Stromal cell of bone marrow (primary cell): ENCODE measurements around the gene ALG9.
A peak's percentile ranks its signal among the peaks of the same experiment; 100 is the strongest.
"Not testable (repeated sequence)": the region's sequence is repeated elsewhere in the genome, so short reads cannot be mapped to it uniquely, and the experiment has no call there.

Experiments
- DNase-seq: peaks from one replicate; pipeline ENCODE4 v3.0.0-alpha.2; 2012; ENCODE audit warnings: low read depth

Gene ALG9, protein sequence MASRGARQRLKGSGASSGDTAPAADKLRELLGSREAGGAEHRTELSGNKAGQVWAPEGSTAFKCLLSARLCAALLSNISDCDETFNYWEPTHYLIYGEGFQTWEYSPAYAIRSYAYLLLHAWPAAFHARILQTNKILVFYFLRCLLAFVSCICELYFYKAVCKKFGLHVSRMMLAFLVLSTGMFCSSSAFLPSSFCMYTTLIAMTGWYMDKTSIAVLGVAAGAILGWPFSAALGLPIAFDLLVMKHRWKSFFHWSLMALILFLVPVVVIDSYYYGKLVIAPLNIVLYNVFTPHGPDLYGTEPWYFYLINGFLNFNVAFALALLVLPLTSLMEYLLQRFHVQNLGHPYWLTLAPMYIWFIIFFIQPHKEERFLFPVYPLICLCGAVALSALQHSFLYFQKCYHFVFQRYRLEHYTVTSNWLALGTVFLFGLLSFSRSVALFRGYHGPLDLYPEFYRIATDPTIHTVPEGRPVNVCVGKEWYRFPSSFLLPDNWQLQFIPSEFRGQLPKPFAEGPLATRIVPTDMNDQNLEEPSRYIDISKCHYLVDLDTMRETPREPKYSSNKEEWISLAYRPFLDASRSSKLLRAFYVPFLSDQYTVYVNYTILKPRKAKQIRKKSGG

DNA sequence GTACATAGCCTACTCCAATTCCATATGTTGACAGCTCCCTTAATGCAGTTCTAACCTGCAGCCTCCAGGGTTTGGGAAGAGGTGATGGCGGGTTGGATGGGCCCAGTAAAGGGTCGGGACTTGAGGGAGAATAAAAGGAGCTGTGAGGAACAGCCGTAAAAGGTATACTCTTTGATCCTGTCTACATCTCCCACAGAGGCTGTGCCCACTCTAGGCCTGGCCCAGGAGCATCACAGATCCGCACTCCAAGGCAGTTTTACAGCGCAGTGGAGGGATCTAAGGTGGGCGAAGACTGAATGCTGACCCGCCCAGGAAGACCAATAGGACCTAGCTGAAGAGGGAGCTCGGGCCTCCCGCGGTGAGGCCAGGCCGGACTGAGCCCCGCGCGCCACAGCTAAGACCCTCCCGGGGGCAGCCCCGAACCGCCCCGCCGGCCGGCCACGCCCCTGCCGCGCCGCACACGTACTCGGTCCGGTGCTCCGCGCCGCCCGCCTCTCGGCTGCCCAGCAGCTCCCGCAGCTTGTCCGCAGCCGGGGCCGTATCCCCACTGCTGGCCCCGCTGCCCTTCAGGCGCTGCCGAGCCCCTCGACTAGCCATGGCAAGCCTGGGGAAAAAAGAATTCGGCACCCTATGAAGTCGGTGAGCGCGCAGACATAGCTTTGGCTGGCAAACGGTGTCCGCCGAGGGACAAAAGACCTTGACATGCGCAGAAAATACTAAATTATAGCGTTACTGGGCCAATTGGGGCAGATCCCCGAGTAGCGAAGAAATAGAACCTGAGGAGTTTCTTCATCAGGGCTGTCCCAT is at the start of gene ALG9:
TSS of gene ALG9 (minus strand) at position 696 of the 807 bp plus-strand sequence. CDS start at position 597, 99 bp downstream.
- peak; percentile 72 for DNase-seq

DNA sequence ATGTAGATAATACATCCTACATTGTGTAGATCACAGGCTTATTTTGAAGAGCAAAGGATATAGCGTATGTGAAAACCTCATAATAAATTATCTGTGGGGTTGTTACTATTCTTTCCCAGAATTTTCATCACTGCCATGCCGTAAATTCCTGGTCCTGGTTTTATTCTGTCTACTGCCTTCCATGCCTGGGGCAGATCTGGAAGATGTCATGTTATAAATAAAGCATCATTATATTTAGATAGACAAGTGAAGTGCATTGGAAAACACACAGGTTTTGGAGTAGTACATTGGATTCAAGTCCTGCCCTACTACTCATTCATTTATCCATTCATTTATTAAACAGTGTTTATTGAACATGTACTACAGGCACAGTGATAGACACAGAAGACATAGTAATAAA is 49.5 kb upstream of the ALG9 start:
- no peak for DNase-seq

- no peak for DNase-seq
Measured at GRCh38 chr11:111918390-111919256, 47.2 kb upstream of the ALG9 start, which contains the start of gene C11orf52. C11orf52 (plus strand) TSS chr11:111918913; CDS start chr11:111918973, 60 bp downstream.

DNA sequence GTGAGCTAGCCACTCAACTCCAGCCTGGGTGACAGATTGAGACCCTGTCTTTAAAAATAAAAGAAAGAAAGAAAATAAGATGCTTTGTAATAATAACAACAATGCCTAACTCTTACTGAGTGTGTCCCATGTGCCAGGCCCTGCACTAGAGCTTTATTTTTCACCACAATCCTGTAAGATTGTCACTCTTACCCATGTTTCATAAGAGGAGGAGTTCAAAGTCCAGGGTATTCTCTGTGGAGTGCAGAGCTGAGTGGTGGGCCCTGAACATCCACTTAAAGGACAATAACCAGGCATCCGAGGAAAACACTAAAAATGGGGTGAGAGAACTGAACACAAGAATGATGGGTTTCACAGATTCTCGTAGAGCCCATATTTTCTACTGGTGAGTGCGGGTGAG is 46.4 kb upstream of the ALG9 start:
- no peak for DNase-seq

DNA sequence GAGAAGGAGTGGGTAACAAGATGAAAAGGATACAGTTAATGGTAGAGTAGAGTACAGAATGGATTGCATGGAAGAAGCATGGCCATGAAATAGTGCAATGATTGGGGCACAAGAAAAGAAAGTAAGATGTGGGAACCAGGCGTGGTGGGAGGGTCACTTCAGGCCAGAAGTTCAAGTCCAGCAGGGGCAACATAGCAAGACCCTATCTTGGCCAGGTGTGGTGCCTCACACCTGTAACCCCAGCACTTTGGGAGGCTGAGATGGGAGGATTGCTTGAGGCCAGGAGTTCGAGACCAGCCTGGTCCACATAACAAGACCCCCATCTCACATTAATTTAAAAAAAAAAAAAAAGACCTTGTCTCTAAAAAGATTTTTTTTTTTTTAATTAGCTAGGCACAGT is 45.9 kb upstream of the ALG9 start:
- DNase-seq: no peak

DNA sequence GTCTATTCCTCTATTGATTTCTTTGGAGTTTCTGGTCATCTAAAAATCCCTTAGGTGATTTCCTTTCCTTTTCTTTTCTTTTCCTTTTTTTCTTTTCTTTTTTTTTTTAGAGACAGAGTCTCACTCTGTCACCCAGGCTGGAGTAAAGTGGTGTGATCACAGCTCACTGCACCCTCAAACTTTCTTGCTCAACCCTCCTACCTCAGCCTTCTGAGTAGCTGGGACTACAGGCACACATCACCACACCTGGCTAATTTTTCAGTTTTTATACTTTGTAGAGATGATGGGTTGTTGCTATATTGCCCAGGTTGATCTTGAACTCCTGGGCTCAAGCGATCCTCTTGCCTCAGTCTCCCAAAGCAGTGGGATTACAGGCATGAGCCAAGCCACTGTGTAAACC is 45.4 kb upstream of the ALG9 start:
- no peak for DNase-seq

DNA sequence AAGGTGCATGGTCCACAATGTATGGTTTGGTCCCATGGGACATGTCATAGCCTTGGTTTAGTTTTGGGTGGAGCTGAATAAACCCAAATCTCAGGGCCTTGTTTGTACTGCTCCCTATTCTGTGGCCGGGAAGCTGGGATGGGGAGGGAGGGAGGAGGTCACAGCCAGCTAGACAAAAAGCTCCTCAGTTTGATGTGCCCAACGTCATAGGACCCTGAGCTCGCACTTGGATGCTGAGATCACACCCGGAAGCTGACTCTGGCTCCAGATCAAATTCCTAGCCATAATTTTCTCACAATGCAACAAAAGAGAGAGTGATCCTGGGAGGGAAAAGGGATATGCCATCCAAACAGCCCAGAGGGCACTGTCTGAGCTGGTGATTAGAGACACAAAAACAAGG is 42.6 kb upstream of the ALG9 start:
- peak; percentile 87 for DNase-seq

GRCh38 chr11:111913031-111913861 is 41.9 kb upstream of the ALG9 start:
- no peak for DNase-seq

DNA sequence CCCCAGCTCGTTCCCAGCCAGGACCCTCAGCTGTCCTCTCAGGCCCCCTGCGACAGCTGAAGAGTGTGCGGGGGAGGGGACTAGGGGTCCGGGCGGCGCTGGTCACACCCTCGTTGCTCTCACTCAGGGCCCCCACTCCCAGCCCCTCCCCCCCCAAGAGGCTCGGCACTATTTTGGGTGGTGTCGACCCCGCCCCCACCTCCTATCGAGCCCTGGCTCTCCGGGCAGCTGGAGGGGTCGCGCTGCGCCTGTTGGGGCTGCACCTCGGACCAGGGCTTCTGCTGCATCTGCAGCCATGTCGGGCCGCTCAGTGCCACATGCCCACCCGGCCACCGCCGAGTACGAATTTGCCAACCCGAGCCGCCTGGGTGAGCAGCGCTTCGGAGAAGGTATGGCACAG is 41.2 kb upstream of the ALG9 start, which contains the start of gene HSPB2:
TSS of gene HSPB2 (plus strand) at position 200 of the 400 bp plus-strand sequence. CDS start at position 296, 96 bp downstream.
- DNase-seq: no peak

- DNase-seq: peak; percentile 97
Measured at GRCh38 chr11:111911563-111912401, 40.4 kb upstream of the ALG9 start, which contains the start of gene CRYAB. CRYAB (minus strand) TSS chr11:111911770; CDS start chr11:111911724, 46 bp downstream.

- DNase-seq: no peak
Measured at GRCh38 chr11:111910676-111911562, 39.5 kb upstream of the ALG9 start.

DNA sequence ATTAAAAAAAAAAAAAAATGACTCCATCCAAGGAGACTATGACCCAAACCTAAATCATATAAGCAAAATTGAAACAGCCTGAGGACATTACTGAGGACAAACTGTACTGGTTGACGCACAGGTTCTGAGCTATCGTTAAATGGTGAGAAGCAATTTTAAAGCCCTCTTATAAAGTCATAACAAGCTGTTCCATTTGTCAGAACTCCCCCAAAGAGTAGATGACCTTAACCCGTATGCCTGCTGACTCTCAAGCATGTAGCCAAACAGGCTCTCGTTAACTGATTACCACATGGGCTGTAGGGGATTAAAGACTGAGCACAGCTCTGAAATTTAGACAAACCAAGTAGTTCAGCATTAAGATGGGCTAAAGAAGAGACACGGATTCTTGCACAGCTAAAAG is 38.0 kb upstream of the ALG9 start:
- no peak for DNase-seq

GRCh38 chr11:111908639-111909305 is 37.4 kb upstream of the ALG9 start:
- no peak for DNase-seq

- no peak for DNase-seq
Measured at GRCh38 chr11:111906680-111907079, 35.3 kb upstream of the ALG9 start.

DNA sequence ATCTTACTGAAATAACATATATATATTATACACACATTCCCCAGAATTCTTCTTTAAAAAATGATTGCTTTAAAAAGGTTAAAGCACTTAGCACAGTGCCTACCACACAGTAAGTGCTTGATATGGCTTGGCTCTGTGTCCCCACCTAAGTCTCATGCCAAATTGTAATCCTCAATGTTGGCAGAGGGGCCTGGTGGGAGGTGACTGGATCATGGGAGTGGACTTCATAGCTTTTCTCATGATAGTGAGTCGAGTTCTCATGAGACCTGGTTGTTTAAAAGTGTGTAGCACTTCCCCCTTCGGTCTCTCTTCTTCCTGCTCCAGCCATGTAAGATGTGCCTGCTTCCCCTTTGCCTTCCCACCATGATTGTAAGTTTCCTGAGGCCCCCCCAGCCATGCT is 34.0 kb upstream of the ALG9 start:
- DNase-seq: peak; percentile 51

- no peak for DNase-seq
Measured at GRCh38 chr11:111886844-111887243, 15.5 kb upstream of the ALG9 start.

- DNase-seq: no peak
Measured at GRCh38 chr11:111886032-111886431, 14.7 kb upstream of the ALG9 start.

GRCh38 chr11:111885053-111885452 is 13.7 kb upstream of the ALG9 start:
- DNase-seq: not testable (repeated sequence)
